WTC11 (cell line): ENCODE data around the gene PPFIBP2. TPM values are rescaled to one million over a fixed set of nuclear protein-coding genes. Genes with fewer than 3 reads are reported as not detected.

Experiments used
- ATAC-seq: fragments of 200-7000 bp; cut with Tn5 transposase; 2 replicates; pipeline ENCODE4 v1.10.0; 2021; ENCODE audit warnings: mild to moderate bottlenecking, moderate library complexity
- CTCF ChIA-PET: fragments of 300-600 bp; sonication (Branson Sonifier 250); formaldehyde crosslinking; loops from one replicate; lab custom pipeline; 2021; ENCODE audit warnings: antibody characterized with exemption; lab: Charles Lee
- POLR2A ChIA-PET: fragments of 350-600 bp; sonication (Branson Sonifier 250); formaldehyde crosslinking; loops from one replicate; lab custom pipeline; 2021; ENCODE audit warnings: antibody characterized with exemption; lab: Charles Lee
- DNase-seq: peaks from one replicate; pipeline ENCODE4 v3.0.0; 2021; ENCODE audit warnings: low spot score
- H3K27ac Mint-ChIP-seq: 2 replicates; pipeline ENCODE4 v1.8.0; 2021; ENCODE audit warnings: mixed read lengths
- H3K27me3 Mint-ChIP-seq: 2 replicates; pipeline ENCODE4 v1.8.0; 2021; ENCODE audit warnings: low read depth, mild to moderate bottlenecking, moderate library complexity, mixed read lengths
- H3K36me3 Mint-ChIP-seq: 2 replicates; pipeline ENCODE4 v1.8.0; 2021; ENCODE audit warnings: mixed read lengths
- H3K4me1 Mint-ChIP-seq: 2 replicates; pipeline ENCODE4 v1.8.0; 2022; ENCODE audit warnings: mixed read lengths
- H3K4me3 Mint-ChIP-seq: 2 replicates; pipeline ENCODE4 v1.8.0; 2021; ENCODE audit warnings: mild to moderate bottlenecking, moderate library complexity, mixed read lengths
- H3K9me3 Mint-ChIP-seq: 2 replicates; pipeline ENCODE4 v1.8.0; 2021; ENCODE audit warnings: mixed read lengths
- ATF2 ChIP-seq: sonication (generic); formaldehyde crosslinking; IDR thresholded peaks from 2 replicates; pipeline ENCODE4 v1.8.1; 2022; ENCODE audit warnings: low read depth, missing genetic modification reagents, borderline replicate concordance
- CDX4 ChIP-seq: fragments of 250-450 bp; sonication (Bioruptor Pico); IDR thresholded peaks from 2 replicates; pipeline ENCODE4 v1.9.0; 2021; ENCODE audit warnings: moderate library complexity, mild to moderate bottlenecking, inconsistent platforms, borderline replicate concordance
- CREB1 ChIP-seq: sonication (generic); formaldehyde crosslinking; IDR thresholded peaks from 2 replicates; pipeline ENCODE4 v1.8.0; 2023; ENCODE audit warnings: mild to moderate bottlenecking, missing genetic modification reagents
- ETV6 ChIP-seq: sonication (generic); formaldehyde crosslinking; IDR thresholded peaks from 2 replicates; pipeline ENCODE4 v1.8.1; 2022; ENCODE audit warnings: mild to moderate bottlenecking, missing genetic modification reagents
- KAT7 ChIP-seq: sonication (generic); formaldehyde crosslinking; IDR thresholded peaks from 2 replicates; pipeline ENCODE4 v1.8.1; 2023; ENCODE audit warnings: missing genetic modification reagents, mild to moderate bottlenecking, borderline replicate concordance
- NFYB ChIP-seq: sonication (generic); formaldehyde crosslinking; conservative IDR thresholded peaks from 2 replicates; pipeline ENCODE4 v1.8.0; 2022; ENCODE audit warnings: low read depth, missing genetic modification reagents
- SP1 ChIP-seq: sonication (generic); formaldehyde crosslinking; conservative IDR thresholded peaks from 2 replicates; pipeline ENCODE4 v1.8.1; 2022; ENCODE audit warnings: missing genetic modification reagents
- TEAD4 ChIP-seq: sonication (generic); formaldehyde crosslinking; IDR thresholded peaks from 2 replicates; pipeline ENCODE4 v1.8.0; 2022; ENCODE audit warnings: mild to moderate bottlenecking, missing genetic modification reagents
- ZNF232 ChIP-seq: sonication (generic); formaldehyde crosslinking; IDR thresholded peaks from 2 replicates; pipeline ENCODE4 v1.8.0; 2022; ENCODE audit warnings: mild to moderate bottlenecking, missing genetic modification reagents
- ZNF317 ChIP-seq: sonication (generic); formaldehyde crosslinking; IDR thresholded peaks from 2 replicates; pipeline ENCODE4 v1.8.1; 2023; ENCODE audit warnings: low read depth, mild to moderate bottlenecking, moderate library complexity, missing genetic modification reagents, borderline replicate concordance
- ZNF416 ChIP-seq: fragments of 250-450 bp; sonication (Bioruptor Pico); IDR thresholded peaks from 2 replicates; pipeline ENCODE4 v1.9.0; 2021; ENCODE audit warnings: mild to moderate bottlenecking, inconsistent platforms
- ZNF423 ChIP-seq: fragments of 250-450 bp; sonication (Bioruptor Pico); IDR thresholded peaks from 2 replicates; pipeline ENCODE4 v2.1.2; 2022; ENCODE audit warnings: mild to moderate bottlenecking, moderate library complexity
- ZSCAN18 ChIP-seq: fragments of 250-450 bp; sonication (Bioruptor Pico); IDR thresholded peaks from 2 replicates; pipeline ENCODE4 v2.1.2; 2022; ENCODE audit warnings: mild to moderate bottlenecking, moderate library complexity
- total RNA-seq: library from RNA; stranded (reverse); gene quantifications from 3 replicates; pipeline ENCODE4 v1.2.3, GENCODE V29; 2021
- TF ChIP-seq, protein P1 (sequence below): sonication (generic); formaldehyde crosslinking; IDR thresholded peaks from 2 replicates; pipeline ENCODE4 v1.8.1; 2023; ENCODE audit warnings: mild to moderate bottlenecking, missing genetic modification reagents
- TF ChIP-seq, protein P2 (sequence below): sonication (generic); formaldehyde crosslinking; IDR thresholded peaks from 2 replicates; pipeline ENCODE4 v1.8.1; 2022; ENCODE audit warnings: low read depth, mild to moderate bottlenecking, moderate library complexity, missing genetic modification reagents, borderline replicate concordance
- TF ChIP-seq, protein P3 (sequence below): sonication (generic); formaldehyde crosslinking; conservative IDR thresholded peaks from 2 replicates; pipeline ENCODE4 v1.8.1; 2023; ENCODE audit warnings: mild to moderate bottlenecking, low read depth, missing genetic modification reagents, moderate library complexity
- TF ChIP-seq, protein P4 (sequence below): sonication (generic); formaldehyde crosslinking; IDR thresholded peaks from 2 replicates; pipeline ENCODE4 v1.8.0; 2022; ENCODE audit warnings: mild to moderate bottlenecking, missing genetic modification reagents

PPFIBP2 gene
- total RNA-seq, 1 experiment from 2014 or later, result 21.4 TPM

- Mint-ChIP-seq H3K36me3 (no peaks in the 10 kb centered on the region), H3K9me3 (no peaks in the 10 kb centered on the region), H3K4me1 (peaks cover 11% of the 10 kb centered on the region), H3K4me3 (no peak overlapping the region), H3K27ac (no peak overlapping the region), H3K27me3 (no peaks in the 10 kb centered on the region)
- POLR2A ChIA-PET, result no interaction called here
- DNase-seq (no peak), ATAC-seq (no peak)
- TF ChIP-seq ETV6 (CRISPR knock-in tag), result no peak
- TF ChIP-seq CDX4 (CRISPR knock-in tag), result no peak
- no peak for TF ChIP-seq ZNF416
- TF ChIP-seq NFYB (CRISPR knock-in tag), result no peak
- TF ChIP-seq, protein P1, sequence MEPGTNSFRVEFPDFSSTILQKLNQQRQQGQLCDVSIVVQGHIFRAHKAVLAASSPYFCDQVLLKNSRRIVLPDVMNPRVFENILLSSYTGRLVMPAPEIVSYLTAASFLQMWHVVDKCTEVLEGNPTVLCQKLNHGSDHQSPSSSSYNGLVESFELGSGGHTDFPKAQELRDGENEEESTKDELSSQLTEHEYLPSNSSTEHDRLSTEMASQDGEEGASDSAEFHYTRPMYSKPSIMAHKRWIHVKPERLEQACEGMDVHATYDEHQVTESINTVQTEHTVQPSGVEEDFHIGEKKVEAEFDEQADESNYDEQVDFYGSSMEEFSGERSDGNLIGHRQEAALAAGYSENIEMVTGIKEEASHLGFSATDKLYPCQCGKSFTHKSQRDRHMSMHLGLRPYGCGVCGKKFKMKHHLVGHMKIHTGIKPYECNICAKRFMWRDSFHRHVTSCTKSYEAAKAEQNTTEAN (CRISPR knock-in tag), result no peak
- CTCF ChIA-PET, result interaction anchor here (2.5 kb wide), 1 partner anchor 19 kb away, joined by 8 read pairs; the partner anchor contains the start of gene PPFIBP2
Observed at GRCh38 chr11:7532405-7533145, 18.8 kb downstream of the PPFIBP2 start.

DNA sequence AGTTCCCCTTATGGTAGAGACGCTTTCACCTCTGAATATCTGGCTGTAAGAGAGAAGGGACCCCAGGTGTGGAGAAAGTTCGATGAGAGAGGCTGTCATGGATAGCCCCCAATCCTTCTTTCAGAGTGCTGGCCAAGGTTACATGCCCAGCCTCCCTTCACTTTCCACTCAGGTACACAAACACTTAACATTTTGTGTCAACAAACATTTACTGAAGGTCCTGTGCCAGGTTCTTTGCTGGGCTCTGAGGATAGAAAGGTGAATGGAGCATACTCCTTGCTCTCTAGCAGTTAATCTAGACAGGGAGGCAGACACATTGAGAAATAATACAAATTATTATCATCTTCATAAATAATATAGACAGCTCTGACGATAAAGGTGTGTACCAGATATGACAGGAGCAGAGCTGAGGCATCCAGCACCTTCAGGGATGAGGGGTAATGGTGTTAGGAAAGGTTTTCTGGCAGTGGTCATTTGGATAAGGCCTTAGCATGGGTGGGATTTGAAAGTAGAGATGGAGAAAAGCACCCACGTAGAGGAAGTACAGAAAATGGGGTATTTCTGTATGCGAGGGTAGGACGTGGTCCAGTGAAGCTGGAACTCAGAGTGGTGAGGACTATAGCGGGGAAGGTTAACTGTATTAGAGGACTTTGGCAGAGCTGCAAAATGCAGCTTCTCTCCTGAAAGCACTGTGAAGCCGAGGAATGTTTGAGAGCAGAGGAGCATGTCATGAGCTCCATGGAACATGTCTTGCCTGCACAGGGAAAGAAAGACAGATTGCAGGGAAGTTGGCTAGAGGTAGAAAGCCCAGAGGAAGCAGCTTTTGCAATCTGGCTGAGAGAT, 19.6 kb downstream of the PPFIBP2 start:
- CTCF ChIA-PET, result interaction anchor here (0.9 to 2.5 kb wide), 3 partner anchors 13 to 20 kb away, joined by 3 to 8 read pairs (median 3); partner anchors contain the start of gene PPFIBP2
- Mint-ChIP-seq H3K36me3 (no peaks in the 10 kb centered on the region), H3K4me3 (no peak overlapping the region), H3K27me3 (no peaks in the 10 kb centered on the region), H3K9me3 (no peaks in the 10 kb centered on the region), H3K27ac (no peak overlapping the region), H3K4me1 (peaks cover 9% of the 10 kb centered on the region)
- DNase-seq, result no peak
- POLR2A ChIA-PET, result no interaction called here
- no peak for TF ChIP-seq ZNF423
- TF ChIP-seq ZNF317 (CRISPR knock-in tag), result no peak
- TF ChIP-seq KAT7 (CRISPR knock-in tag), result no peak
- TF ChIP-seq, protein P2, sequence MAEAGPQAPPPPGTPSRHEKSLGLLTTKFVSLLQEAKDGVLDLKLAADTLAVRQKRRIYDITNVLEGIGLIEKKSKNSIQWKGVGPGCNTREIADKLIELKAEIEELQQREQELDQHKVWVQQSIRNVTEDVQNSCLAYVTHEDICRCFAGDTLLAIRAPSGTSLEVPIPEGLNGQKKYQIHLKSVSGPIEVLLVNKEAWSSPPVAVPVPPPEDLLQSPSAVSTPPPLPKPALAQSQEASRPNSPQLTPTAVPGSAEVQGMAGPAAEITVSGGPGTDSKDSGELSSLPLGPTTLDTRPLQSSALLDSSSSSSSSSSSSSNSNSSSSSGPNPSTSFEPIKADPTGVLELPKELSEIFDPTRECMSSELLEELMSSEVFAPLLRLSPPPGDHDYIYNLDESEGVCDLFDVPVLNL (CRISPR knock-in tag), result no peak
- TF ChIP-seq ATF2 (CRISPR knock-in tag), result no peak
- TF ChIP-seq, protein P3, sequence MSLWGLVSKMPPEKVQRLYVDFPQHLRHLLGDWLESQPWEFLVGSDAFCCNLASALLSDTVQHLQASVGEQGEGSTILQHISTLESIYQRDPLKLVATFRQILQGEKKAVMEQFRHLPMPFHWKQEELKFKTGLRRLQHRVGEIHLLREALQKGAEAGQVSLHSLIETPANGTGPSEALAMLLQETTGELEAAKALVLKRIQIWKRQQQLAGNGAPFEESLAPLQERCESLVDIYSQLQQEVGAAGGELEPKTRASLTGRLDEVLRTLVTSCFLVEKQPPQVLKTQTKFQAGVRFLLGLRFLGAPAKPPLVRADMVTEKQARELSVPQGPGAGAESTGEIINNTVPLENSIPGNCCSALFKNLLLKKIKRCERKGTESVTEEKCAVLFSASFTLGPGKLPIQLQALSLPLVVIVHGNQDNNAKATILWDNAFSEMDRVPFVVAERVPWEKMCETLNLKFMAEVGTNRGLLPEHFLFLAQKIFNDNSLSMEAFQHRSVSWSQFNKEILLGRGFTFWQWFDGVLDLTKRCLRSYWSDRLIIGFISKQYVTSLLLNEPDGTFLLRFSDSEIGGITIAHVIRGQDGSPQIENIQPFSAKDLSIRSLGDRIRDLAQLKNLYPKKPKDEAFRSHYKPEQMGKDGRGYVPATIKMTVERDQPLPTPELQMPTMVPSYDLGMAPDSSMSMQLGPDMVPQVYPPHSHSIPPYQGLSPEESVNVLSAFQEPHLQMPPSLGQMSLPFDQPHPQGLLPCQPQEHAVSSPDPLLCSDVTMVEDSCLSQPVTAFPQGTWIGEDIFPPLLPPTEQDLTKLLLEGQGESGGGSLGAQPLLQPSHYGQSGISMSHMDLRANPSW (CRISPR knock-in tag), result no peak
- TF ChIP-seq TEAD4 (CRISPR knock-in tag), result no peak
- TF ChIP-seq, protein P4, sequence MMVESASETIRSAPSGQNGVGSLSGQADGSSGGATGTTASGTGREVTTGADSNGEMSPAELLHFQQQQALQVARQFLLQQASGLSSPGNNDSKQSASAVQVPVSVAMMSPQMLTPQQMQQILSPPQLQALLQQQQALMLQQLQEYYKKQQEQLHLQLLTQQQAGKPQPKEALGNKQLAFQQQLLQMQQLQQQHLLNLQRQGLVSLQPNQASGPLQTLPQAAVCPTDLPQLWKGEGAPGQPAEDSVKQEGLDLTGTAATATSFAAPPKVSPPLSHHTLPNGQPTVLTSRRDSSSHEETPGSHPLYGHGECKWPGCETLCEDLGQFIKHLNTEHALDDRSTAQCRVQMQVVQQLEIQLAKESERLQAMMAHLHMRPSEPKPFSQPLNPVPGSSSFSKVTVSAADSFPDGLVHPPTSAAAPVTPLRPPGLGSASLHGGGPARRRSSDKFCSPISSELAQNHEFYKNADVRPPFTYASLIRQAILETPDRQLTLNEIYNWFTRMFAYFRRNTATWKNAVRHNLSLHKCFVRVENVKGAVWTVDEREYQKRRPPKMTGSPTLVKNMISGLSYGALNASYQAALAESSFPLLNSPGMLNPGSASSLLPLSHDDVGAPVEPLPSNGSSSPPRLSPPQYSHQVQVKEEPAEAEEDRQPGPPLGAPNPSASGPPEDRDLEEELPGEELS (CRISPR knock-in tag), result no peak
- TF ChIP-seq CREB1 (CRISPR knock-in tag), result no peak
- TF ChIP-seq ZSCAN18 (CRISPR knock-in tag), result no peak
- TF ChIP-seq SP1 (CRISPR knock-in tag), result no peak
- no peak for TF ChIP-seq ZNF232 (CRISPR knock-in tag)
- no peak for ATAC-seq
